HEK293 (cell line): Measurements from ENCODE around the gene LMNA.

Experiments used
- CTCF ChIA-PET: fragments of 350-600 bp; formaldehyde crosslinking; extraction: SDS; loops from one replicate; lab custom pipeline; 2021; ENCODE audit warnings: antibody characterized with exemption; lab: Yijun Ruan, JAX
- POLR2A ChIA-PET: fragments of 300-600 bp; formaldehyde crosslinking; extraction: SDS; loops from one replicate; lab custom pipeline; 2020; ENCODE audit warnings: antibody characterized with exemption, inconsistent platforms; lab: Yijun Ruan, JAX
- H3K27ac ChIP-seq: fragments of 200-500 bp; sonication (Bioruptor generic); 2 replicates; pipeline ENCODE4 v1.5.1; 2014; ENCODE audit warnings: low read depth, low read length, control low read depth, inconsistent platforms; ENCODE audit errors: extremely low read depth
- H3K36me3 ChIP-seq, 2 experiments: fragments of 200-500 bp in 1 of 2; sonication (Bioruptor generic) in 1 of 2; 1 replicate in 1 of 2; 2 replicates in 1 of 2; pipeline ENCODE4 v1.5.1; 2014 to 2017; ENCODE audit warnings: inconsistent platforms in 2 of 2, low read length in 2 of 2; ENCODE audit not compliant: control insufficient read depth in 2 of 2, insufficient read depth in 1 of 2
- H3K4me1 ChIP-seq: fragments of 200-500 bp; sonication (Bioruptor generic); 2 replicates; pipeline ENCODE4 v1.5.1; 2014; ENCODE audit warnings: mild to moderate bottlenecking, low read length, inconsistent platforms; ENCODE audit not compliant: control insufficient read depth, insufficient read depth
- H3K4me3 ChIP-seq: 2 replicates; pipeline ENCODE4 v1.5.1; 2011; ENCODE audit warnings: low read depth, mild to moderate bottlenecking, control low read depth, low read length, moderate library complexity
- H3K9me3 ChIP-seq: fragments of 200-500 bp; sonication (Bioruptor generic); 2 replicates; pipeline ENCODE4 v1.5.1; 2014; ENCODE audit warnings: low read depth, low read length, inconsistent platforms; ENCODE audit not compliant: control insufficient read depth, insufficient read depth
- GFI1B ChIP-seq: fragments of 450-650 bp; formaldehyde crosslinking; IDR thresholded peaks from 2 replicates; pipeline ENCODE4 v1.5.1; 2016; ENCODE audit warnings: missing biosample characterization, missing genetic modification characterization
- HOXC10 ChIP-seq: sonication (generic); formaldehyde crosslinking; IDR thresholded peaks from 2 replicates; pipeline ENCODE4 v1.8.1; 2023; ENCODE audit warnings: mild to moderate bottlenecking, missing genetic modification reagents
- KLF9 ChIP-seq: fragments of 450-650 bp; formaldehyde crosslinking; IDR thresholded peaks from 2 replicates; pipeline ENCODE4 v1.5.1; 2016; ENCODE audit warnings: missing biosample characterization, missing genetic modification characterization, low read depth
- YY2 ChIP-seq: fragments of 450-650 bp; formaldehyde crosslinking; IDR thresholded peaks from 2 replicates; pipeline ENCODE4 v1.5.1; 2016; ENCODE audit warnings: missing biosample characterization, missing genetic modification characterization
- ZNF169 ChIP-seq: fragments of 450-650 bp; formaldehyde crosslinking; IDR thresholded peaks from 2 replicates; pipeline ENCODE4 v1.5.1; 2016; ENCODE audit warnings: missing biosample characterization, missing genetic modification characterization
- ZNF175 ChIP-seq: fragments of 450-650 bp; formaldehyde crosslinking; IDR thresholded peaks from 2 replicates; pipeline ENCODE4 v1.5.1; 2016; ENCODE audit warnings: missing biosample characterization, missing genetic modification characterization
- ZNF416 ChIP-seq: fragments of 450-650 bp; formaldehyde crosslinking; IDR thresholded peaks from 2 replicates; pipeline ENCODE4 v1.5.1; 2016; ENCODE audit warnings: missing biosample characterization, missing genetic modification characterization
- ZNF48 ChIP-seq: fragments of 450-650 bp; formaldehyde crosslinking; IDR thresholded peaks from 2 replicates; pipeline ENCODE4 v1.5.1; 2016; ENCODE audit warnings: missing biosample characterization, missing genetic modification characterization
- ZNF514 ChIP-seq: fragments of 450-650 bp; formaldehyde crosslinking; IDR thresholded peaks from 2 replicates; pipeline ENCODE4 v1.5.1; 2016; ENCODE audit warnings: missing biosample characterization, missing genetic modification characterization
- ZNF585B ChIP-seq: fragments of 450-650 bp; formaldehyde crosslinking; IDR thresholded peaks from 2 replicates; pipeline ENCODE4 v1.5.1; 2016; ENCODE audit warnings: missing biosample characterization, missing genetic modification characterization
- ZNF624 ChIP-seq: fragments of 450-650 bp; formaldehyde crosslinking; IDR thresholded peaks from 2 replicates; pipeline ENCODE4 v1.5.1; 2017; ENCODE audit warnings: missing biosample characterization, missing genetic modification characterization
- ZNF677 ChIP-seq: fragments of 450-650 bp; IDR thresholded peaks from 2 replicates; pipeline ENCODE4 v1.5.0; 2018; ENCODE audit warnings: missing biosample characterization, mild to moderate bottlenecking, missing genetic modification characterization, moderate library complexity
- TF ChIP-seq, protein P1 (sequence below): fragments of 450-650 bp; formaldehyde crosslinking; IDR thresholded peaks from 2 replicates; pipeline ENCODE4 v1.5.1; 2016; ENCODE audit warnings: missing biosample characterization, missing genetic modification characterization
- TF ChIP-seq, protein P2 (sequence below): fragments of 450-650 bp; formaldehyde crosslinking; IDR thresholded peaks from 2 replicates; pipeline ENCODE4 v1.5.1; 2016; ENCODE audit warnings: missing biosample characterization, missing genetic modification characterization
- TF ChIP-seq, protein P3 (sequence below): fragments of 450-650 bp; formaldehyde crosslinking; IDR thresholded peaks from 2 replicates; pipeline ENCODE4 v1.5.1; 2016; ENCODE audit warnings: missing biosample characterization, missing genetic modification characterization, borderline replicate concordance
- TF ChIP-seq, protein P4 (sequence below): fragments of 450-650 bp; formaldehyde crosslinking; IDR thresholded peaks from 2 replicates; pipeline ENCODE4 v1.5.1; 2016; ENCODE audit warnings: missing biosample characterization, missing genetic modification characterization

Gene LMNA

DNA sequence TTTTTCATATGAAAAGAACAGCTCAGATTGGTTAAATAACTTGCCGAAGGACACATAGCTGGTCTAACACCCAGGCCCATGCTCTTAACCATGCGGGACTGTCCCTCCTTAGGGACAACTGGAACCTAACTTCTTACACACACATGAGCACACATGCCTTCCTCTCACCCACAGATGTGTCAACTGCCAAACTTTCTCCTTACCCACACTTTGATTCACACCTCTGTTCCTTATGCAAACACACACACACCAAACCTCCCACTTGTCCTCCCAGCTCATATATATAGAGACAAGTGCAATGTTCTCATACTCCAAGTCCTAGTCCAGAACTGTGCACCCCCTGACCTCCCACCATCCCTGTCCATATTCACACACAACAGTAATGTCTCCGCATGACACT, 49.3 kb upstream of the LMNA start (continued):
- TF ChIP-seq ZNF169 (tag by site-specific recombination) (no peak), ZNF175 (tag by site-specific recombination) (no peak)
- TF ChIP-seq, protein P1, sequence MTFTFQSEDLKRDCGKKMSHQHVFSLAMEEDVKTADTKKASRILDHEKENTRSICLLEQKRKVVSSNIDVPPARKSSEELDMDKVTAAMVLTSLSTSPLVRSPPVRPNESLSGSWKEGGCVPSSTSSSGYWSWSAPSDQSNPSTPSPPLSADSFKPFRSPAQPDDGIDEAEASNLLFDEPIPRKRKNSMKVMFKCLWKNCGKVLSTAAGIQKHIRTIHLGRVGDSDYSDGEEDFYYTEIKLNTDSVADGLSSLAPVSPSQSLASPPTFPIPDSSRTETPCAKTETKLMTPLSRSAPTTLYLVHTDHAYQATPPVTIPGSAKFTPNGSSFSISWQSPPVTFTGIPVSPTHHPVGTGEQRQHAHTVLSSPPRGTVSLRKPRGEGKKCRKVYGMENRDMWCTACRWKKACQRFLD (tag by site-specific recombination), result no peak
- TF ChIP-seq, protein P2, sequence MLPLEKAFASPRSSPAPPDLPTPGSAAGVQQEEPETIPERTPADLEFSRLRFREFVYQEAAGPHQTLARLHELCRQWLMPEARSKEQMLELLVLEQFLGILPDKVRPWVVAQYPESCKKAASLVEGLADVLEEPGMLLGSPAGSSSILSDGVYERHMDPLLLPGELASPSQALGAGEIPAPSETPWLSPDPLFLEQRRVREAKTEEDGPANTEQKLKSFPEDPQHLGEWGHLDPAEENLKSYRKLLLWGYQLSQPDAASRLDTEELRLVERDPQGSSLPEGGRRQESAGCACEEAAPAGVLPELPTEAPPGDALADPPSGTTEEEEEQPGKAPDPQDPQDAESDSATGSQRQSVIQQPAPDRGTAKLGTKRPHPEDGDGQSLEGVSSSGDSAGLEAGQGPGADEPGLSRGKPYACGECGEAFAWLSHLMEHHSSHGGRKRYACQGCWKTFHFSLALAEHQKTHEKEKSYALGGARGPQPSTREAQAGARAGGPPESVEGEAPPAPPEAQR, result no peak
- TF ChIP-seq, protein P3, sequence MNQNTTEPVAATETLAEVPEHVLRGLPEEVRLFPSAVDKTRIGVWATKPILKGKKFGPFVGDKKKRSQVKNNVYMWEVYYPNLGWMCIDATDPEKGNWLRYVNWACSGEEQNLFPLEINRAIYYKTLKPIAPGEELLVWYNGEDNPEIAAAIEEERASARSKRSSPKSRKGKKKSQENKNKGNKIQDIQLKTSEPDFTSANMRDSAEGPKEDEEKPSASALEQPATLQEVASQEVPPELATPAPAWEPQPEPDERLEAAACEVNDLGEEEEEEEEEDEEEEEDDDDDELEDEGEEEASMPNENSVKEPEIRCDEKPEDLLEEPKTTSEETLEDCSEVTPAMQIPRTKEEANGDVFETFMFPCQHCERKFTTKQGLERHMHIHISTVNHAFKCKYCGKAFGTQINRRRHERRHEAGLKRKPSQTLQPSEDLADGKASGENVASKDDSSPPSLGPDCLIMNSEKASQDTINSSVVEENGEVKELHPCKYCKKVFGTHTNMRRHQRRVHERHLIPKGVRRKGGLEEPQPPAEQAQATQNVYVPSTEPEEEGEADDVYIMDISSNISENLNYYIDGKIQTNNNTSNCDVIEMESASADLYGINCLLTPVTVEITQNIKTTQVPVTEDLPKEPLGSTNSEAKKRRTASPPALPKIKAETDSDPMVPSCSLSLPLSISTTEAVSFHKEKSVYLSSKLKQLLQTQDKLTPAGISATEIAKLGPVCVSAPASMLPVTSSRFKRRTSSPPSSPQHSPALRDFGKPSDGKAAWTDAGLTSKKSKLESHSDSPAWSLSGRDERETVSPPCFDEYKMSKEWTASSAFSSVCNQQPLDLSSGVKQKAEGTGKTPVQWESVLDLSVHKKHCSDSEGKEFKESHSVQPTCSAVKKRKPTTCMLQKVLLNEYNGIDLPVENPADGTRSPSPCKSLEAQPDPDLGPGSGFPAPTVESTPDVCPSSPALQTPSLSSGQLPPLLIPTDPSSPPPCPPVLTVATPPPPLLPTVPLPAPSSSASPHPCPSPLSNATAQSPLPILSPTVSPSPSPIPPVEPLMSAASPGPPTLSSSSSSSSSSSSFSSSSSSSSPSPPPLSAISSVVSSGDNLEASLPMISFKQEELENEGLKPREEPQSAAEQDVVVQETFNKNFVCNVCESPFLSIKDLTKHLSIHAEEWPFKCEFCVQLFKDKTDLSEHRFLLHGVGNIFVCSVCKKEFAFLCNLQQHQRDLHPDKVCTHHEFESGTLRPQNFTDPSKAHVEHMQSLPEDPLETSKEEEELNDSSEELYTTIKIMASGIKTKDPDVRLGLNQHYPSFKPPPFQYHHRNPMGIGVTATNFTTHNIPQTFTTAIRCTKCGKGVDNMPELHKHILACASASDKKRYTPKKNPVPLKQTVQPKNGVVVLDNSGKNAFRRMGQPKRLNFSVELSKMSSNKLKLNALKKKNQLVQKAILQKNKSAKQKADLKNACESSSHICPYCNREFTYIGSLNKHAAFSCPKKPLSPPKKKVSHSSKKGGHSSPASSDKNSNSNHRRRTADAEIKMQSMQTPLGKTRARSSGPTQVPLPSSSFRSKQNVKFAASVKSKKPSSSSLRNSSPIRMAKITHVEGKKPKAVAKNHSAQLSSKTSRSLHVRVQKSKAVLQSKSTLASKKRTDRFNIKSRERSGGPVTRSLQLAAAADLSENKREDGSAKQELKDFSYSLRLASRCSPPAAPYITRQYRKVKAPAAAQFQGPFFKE (tag by site-specific recombination), result no peak

DNA sequence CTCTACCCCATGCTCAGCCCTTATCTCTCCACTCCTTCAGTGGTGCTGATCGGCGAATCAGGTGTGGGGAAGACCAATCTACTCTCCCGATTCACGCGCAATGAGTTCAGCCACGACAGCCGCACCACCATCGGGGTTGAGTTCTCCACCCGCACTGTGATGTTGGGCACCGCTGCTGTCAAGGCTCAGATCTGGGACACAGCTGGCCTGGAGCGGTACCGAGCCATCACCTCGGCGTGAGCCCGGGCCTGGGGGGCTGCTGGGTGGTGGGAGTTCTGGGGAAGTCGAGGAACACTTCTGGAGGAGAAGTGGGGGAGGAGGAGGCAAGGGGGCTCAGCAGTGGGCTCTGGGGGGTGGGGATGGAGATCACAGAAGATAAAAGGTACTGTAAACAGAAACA, 48.6 kb upstream of the LMNA start:
- H3K36me3 ChIP-seq, result no peaks in the 10 kb centered on the region
- POLR2A ChIA-PET, result interaction anchor here (0.6 to 1.0 kb wide), 4 partner anchors 15 to 128 kb away, joined by 3 to 4 read pairs (median 3); no protein-coding TSS in a partner anchor
- CTCF ChIA-PET, result interaction anchor here (0.6 to 7.2 kb wide), 41 partner anchors 8 to 815 kb away, joined by 3 to 65 read pairs (median 5); partner anchors contain the start of genes ARHGEF2, KHDC4, LAMTOR2 and MEX3A
- H3K4me3 ChIP-seq, result no peak overlapping the region
- no peak for TF ChIP-seq ZNF677 (tag by site-specific recombination)
- TF ChIP-seq, protein P4, sequence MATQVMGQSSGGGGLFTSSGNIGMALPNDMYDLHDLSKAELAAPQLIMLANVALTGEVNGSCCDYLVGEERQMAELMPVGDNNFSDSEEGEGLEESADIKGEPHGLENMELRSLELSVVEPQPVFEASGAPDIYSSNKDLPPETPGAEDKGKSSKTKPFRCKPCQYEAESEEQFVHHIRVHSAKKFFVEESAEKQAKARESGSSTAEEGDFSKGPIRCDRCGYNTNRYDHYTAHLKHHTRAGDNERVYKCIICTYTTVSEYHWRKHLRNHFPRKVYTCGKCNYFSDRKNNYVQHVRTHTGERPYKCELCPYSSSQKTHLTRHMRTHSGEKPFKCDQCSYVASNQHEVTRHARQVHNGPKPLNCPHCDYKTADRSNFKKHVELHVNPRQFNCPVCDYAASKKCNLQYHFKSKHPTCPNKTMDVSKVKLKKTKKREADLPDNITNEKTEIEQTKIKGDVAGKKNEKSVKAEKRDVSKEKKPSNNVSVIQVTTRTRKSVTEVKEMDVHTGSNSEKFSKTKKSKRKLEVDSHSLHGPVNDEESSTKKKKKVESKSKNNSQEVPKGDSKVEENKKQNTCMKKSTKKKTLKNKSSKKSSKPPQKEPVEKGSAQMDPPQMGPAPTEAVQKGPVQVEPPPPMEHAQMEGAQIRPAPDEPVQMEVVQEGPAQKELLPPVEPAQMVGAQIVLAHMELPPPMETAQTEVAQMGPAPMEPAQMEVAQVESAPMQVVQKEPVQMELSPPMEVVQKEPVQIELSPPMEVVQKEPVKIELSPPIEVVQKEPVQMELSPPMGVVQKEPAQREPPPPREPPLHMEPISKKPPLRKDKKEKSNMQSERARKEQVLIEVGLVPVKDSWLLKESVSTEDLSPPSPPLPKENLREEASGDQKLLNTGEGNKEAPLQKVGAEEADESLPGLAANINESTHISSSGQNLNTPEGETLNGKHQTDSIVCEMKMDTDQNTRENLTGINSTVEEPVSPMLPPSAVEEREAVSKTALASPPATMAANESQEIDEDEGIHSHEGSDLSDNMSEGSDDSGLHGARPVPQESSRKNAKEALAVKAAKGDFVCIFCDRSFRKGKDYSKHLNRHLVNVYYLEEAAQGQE (tag by site-specific recombination), result no peak
- no peak for TF ChIP-seq ZNF416
- no peak for TF ChIP-seq ZNF585B
- TF ChIP-seq KLF9 (tag by site-specific recombination), result no peak
- no peak for TF ChIP-seq YY2 (tag by site-specific recombination)
- TF ChIP-seq ZNF514 (tag by site-specific recombination), result no peak
- TF ChIP-seq ZNF48 (tag by site-specific recombination), result no peak
- TF ChIP-seq HOXC10 (CRISPR knock-in tag), result no peak
- no peak for TF ChIP-seq ZNF624 (tag by site-specific recombination)
- no peak for TF ChIP-seq GFI1B
- H3K27ac ChIP-seq, result no peak overlapping the region
- peaks cover 4% of the 10 kb centered on the region; the same call in 1 of the 2 replicates for H3K4me1 ChIP-seq
- H3K9me3 ChIP-seq, result no peaks in the 10 kb centered on the region
